NCI-H1694 treated with DMSO at 0.1 percent for 48 hours (cell line): ENCODE results near the gene SSH2.

Experiments
- DNase-seq: peaks from one replicate; lab custom pipeline; 2025; lab: John Stamatoyannopoulos, UW

Gene SSH2

DNA sequence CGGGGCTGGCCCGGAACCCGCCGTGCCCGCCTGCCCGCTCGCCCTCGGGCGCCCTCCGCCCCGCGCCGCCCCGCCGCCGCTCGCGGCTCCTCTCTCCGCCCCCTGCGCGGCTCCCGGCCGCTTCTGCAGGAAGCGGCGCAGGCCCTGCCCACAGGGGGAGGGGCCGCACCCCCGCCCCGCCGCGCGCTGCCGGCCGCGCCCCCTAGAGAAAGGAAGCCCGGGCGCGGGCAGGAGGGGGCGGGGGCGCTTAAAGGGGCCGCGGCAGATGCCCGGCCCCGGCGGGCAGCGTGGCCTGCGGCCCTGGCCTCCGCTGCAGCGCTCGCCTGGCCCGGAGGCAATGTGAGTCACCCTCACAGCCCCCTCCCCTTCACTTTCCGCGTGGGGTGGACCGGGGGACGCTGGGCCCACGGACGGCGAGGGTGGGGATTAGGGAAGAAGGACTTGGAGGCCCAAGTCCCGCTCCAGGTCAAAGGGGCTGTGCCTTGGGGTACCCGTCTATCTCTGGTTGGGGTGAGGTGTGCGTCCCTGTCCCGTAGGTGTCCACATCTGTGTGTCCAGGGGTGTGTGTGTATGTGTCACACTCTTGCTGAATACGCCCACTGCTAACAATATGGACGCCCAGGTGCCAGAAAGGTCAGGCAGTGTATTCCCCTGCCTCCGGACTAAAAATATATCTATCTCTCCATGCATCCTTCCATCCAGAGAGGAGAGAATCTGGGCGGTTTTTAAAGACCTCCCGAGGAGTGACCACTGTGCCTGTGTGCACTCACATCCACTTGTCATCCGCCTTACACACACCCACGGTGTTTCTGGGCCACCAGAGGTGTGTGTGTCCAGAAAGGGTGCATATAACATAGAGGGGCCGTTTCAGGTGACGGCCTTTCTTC lies 340.3 kb downstream of the SSH2 start, which contains the start of gene GIT1:
Gene GIT1 (minus strand): TSS at position 125 of the 887 bp plus-strand sequence. CDS start 270 bp downstream, outside the sequence.
- peak; percentile 65 for DNase-seq

DNA sequence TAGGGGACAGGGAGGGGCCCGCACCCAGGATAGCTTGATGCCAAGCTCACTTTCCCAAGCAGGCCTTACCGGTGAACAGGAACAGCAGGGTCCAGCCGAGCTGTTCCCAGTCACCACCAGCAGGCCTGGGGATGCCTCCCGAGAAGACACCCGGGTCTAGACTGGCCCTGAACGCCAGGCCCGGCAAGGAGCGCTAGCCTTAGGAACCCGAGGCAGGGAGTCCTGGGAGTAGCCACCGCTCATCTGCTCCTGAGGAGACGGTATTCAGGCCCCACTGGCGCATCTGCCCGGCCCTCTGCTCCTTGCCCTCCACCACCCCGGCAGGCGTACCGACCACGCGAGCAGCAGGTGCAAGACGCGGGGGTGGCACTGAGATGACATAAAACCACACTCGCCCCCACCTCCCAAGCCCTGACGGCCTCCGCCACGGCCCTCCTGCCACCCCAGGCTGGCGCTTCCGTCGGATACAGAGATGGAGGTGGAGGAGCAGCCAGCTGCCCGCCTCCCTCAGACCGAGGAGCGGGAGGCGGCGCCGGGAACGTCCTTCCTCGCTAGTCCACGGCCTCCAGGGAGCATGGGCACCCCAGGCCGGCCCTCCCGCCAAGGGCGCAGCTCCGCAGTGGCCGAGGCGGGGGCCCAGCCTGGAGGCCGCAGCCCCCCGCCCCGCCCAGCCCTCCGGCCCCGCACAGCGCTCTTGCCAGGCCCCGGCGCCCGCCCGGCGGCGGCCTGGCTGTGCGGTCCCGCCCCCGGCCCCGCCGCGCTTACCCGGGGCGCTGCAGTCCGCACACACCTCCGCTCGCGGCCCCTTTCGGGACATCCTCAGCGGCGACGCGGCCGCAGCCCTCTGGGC lies 341.2 kb downstream of the SSH2 start:
- DNase-seq, result no peak

DNA sequence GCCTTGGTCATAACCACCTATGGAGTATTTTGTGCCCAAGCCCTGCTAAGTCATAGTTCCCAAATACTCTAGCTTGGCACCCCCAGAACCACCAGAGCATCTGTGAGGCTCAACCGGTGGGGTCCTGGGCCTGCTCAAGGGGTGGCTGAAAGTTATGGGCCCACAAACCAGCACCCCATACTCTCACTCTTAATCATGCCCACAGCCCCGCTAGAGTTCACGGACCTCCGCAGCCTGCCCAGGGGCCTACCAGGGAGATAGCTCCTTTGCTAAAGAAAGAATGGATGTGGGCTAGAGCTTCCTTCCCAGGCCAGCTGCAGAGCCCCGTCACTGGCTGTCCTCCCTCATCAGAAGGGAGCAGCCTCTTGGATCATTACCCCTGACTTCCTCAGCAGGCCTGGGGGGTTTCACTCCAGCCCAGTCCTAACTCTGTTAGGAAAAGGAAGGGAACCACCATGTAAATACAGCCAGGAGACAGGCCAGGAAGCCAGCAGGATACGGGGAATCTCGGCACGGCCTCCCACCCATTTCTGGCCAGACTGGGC lies 341.9 kb downstream of the SSH2 start:
- no peak for DNase-seq

DNA sequence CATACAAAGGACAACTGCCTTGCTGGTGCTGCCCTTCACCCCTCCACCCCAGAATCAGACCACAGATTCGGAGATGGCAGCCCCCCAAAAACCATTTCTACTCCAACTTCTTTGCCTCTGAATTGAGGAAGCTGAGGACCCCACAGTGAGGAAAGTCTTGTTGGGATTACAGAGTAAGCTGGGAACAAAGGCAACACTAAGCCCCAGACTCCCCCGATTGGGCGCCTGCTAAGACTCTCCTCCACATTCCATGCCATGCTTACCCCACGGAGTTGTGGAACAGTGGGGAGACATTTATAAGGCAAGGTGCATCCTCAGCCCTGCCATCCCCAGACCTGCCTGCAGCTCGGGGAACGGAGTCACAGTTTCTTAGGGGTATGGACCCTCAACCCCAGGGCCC lies 342.4 kb downstream of the SSH2 start:
- DNase-seq, result no peak

DNA sequence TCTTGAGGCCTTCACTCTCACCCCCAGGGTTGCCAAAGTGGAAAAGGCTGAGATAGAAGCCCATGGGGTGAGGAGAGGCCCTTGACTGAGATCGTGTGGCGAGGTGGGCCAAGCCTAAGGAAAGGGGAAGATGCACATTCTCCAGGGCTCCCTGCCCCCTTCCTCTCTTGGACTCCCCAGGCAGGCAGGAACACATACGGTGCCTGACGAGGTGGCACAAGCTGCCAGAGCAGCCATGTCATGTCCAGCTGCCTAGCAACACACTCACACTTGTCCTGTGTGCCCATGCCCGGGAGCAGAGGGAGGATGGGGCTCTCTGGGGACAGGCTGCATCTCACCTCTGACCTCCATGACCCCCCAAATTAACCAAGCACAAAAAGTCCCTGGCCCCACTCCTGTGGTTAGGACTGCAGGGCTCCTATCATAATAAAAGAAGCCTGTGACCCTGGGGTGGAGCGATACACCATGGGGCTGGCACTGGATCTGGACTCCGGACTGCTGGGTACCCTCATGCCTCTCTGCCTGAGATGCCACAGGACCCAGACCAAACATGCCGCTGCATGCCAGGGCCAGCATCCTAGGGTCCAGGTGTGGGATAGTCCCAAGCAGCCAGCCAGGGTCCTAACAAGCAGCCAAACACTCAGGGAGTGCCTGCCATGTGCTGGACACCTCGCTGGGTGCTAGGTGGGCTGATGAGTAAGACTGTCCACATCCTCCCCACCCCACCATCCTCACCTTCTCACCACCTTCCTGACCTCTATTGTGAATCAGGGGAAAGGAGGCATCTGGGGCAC lies 343.2 kb downstream of the SSH2 start:
- no peak for DNase-seq

DNA sequence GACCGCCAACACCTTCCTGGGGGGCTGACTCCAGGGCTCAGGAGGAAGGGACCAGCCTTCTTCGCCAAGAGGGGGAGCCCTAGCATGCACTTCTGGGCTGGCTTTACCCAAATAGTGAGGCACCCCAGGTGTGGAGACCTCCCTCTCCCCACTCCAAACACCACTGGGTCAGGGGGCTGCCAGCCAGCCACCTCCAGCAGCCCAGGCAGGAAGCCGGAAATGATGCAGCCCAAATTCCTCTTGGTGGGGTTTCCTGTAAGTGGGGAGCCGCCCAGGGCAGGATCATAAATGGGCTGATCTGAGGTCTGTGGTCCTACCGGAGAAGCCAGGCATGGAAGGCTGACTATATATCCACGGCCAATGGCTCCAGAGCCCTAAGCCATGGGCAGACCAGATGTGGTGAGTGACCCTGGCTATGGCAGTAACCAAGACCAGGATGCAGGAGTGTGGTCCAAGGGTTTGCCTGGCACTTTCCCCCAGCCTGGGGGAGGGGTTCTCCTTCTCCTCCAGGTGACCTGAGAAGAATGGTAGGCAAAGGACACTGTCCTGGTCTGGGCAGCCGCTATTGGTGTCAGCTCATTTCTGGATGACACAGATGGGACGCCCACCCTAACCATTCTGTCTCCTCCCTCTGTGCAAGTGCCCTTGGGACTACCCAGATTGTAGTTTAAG lies 344.8 kb downstream of the SSH2 start:
- no peak for DNase-seq

DNA sequence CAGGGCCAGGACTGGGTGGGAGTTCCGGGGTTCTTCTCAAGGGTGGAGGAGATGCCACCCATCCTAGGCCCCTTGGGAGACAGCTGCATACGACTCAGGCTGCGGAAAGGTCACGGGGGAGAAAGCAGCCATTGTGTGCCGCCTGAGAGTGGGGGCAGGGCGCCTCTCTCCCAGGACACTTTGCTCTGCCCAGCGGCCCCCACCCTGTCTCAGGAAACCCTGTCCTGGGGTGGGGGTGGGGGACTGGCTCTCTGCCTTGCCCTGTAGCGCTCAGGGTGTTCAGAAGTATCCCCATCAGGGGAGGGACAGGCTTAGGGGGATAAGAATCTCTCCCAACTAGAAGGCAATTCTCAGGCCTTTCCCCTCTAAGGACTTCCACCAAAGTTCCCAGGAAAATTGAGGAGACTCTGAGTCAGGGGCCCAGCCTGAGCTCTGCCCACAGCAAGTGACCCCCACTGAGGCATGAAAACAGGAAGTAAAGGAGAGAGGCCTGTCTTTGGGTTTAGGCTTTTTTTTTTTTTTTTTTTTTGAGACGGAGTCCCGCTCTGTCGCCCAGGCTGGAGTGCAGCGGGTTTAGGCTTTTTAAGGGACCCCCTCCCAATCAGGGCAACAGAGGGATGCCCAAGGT lies 345.5 kb downstream of the SSH2 start:
- DNase-seq, result no peak

DNA sequence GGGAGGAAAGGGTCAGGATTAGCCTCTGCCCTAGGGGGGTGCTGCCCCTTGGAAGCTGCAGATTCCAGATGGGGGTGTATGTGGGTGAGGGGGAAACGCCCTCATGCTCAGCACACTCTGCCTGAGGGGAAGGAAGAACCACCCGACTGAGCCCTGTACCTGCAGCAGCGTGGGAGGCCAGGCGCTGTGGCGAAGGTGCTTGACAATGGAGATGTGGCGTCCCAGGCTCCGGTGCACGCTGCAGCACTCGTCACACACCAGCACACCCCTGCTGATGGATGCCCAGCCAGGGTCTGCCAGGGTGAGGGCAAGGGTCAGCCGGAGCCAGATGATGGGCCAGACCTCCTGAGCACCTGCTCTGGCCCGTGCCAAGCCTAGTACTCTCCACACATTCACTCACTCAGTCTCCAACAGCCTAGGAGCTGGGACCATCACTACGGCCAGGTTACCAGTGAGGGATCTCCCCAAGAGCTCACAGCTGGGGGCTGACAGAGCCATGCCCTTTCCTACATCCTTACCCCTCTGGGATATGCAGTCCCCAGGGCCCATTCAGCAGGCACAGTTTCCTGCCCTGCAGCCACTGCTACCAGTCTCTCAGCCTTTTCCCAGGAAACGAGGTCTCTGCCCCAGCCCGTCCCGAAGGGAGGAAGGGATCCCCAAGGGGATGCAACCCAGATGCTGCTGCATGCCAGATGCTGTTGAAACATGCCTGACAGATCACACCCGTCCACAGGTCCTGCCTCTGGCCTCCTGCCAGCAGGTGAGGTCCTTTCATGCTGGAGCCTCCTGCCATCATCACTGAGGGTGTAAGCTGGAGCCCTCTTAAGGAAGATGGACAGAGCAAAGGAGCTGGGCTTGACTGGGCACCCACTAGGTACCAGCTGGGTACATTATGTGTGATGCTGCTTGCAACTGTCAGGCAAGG lies 346.4 kb downstream of the SSH2 start:
- DNase-seq, result peak; percentile 59

DNA sequence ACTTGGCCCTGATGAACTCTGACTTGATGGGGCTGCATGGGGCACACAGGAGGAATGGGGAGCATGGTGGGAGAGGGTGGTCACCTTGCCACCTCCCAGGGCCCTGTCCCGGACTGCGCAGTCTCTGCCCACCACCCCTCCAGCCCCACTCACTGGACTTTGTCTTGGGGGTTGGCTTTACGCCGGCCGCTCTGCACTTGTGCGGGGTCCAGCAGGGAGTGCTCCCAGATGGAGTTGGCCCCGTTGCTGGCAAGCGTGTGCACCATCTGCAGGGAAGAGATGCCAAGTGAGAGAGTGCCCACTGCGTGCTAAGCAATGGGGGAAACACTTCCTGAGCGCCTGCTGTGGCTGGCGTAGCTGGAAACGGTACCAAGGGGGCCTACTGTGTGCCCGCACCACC lies 347.3 kb downstream of the SSH2 start:
- peak; percentile 81 for DNase-seq

DNA sequence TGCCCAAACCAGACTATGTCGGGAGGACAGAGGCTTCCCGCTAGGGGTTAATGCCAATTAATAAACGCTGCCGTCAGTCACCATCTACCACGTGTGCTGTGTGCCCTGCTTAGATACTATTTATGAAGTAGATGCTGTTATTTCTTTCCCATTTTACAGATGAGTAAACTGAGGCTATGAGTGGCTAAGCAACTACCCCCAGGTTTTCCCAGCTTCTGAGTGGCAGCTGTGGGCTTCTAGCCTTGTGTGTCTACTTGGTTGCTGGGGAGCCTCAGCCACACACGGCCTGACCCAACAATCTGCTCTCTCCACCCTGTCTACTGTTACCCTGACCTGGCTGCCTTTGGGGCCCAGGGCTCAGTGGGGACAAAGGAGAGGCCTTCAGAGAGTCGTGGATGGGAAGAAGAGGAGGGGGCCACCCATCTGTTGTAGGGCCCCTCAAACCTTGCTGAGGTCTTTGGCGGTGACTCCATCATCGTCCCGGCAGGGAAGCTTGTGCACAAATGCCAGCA lies 347.7 kb downstream of the SSH2 start:
- peak; percentile 62 for DNase-seq

DNA sequence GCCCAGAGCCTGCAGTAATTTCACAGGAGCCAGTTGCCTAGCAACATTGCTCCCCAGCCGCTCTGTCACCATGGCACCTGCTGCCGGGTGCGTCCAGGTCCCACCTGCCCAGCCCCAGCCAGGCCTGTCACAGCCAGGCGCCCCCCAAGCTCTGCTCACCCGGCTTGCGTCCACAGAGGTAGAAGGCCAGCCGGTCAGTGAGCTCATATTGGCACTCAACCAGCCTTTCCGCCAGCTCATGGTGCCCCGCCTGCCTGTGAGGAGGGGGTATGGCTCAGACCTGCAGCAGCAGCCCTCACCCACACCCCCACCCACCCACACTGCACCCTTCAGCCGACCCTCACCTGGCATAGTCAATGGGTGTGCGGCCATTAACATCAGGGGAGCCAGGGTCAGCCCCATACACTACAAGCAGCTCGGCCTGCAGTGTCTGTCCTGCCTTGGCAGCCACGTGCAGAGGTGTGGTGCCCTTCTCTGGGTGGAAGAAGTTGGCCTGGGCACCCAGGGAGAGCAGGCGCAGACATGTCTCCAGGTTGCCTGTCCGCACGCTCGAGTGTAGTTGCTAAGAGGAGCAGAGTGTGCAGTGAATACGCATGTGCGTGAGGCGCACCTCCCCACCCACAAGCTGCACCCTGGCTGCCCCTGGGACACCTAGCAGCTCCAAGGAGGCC lies 348.3 kb downstream of the SSH2 start:
- DNase-seq, result peak; percentile 23

DNA sequence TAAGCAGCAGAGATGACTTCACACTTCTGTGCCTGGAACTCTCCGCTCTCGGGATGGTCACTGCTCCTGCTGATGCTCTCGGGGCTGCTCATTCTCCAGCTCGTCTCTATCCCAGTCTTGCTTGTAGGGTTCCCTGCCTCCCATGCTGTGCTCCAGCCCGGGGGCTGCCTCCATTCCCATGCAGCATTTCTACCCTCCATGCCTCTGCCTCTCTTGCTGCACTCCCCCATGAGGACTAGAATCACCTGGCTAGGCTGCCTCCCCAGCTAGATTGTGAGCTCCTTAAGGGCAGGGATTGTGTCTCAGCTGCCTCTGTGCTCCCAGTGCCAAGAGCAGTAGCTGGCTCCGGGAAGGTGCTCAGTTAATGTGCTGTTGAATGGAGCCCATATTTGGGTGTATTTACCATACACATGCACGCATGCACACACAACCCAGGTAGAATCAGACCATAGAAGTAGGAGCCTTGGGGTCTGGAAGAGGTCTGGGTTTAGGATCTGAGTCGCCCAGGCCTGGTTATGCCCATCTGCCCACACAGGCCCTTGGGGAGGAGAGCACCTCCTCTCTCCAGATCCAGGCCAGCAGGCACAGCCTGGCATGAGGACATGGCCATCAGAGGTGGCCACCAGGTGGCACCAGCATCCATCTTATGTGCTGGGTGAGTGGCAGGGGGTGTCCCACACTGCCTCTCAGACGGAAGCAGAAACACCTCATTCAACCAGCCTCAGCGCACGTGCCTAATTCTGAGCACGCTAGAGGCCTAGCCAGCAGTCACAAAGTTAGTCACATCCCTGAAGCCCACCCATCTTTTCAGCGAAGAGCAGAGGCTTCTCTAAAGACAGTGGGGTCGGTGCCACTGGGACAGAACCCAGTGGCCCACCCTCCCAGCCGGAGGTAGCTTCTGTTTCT lies 349.9 kb downstream of the SSH2 start:
- peak; percentile 90 for DNase-seq

DNA sequence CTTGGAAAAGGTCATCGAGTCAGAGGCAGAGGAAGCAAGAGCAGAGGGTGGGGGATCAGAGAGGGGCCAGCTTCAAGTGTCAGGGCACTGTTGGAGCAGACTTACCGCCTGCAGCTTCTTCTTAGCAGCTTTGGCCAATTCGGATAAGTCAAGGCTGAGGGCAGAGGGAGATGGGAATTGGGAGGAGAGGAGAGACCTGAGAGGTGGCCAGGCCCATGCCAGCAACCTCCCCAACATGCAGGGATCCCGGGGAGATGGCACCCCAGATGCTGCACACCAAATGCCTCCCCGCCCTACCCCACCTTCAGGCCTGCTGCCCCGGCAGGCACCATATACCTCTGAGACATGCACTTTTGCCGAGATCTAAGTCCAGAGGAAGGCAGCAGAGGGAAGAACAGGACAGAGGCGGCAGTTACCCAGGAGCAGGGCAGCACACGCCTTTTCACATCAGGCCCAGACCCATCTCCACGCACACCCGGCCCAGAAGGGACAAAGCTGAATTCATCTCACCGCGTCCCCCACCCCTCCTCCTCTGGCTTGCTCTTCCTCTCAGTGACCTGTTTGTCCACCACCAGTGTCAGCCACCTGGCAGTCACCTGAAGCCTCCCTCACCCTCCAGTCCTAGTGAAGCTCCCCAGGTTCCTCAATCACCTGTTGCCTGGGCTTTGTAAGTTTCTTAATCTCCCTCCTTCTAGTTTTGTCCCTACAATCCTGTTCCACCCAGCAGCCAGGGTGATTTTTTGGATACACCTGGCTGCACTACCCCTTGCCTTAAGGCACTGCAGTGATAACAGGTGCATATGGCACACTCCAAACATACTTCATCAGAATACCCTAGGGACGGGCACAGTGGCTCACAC lies 351.2 kb downstream of the SSH2 start:
- DNase-seq, result no peak

DNA sequence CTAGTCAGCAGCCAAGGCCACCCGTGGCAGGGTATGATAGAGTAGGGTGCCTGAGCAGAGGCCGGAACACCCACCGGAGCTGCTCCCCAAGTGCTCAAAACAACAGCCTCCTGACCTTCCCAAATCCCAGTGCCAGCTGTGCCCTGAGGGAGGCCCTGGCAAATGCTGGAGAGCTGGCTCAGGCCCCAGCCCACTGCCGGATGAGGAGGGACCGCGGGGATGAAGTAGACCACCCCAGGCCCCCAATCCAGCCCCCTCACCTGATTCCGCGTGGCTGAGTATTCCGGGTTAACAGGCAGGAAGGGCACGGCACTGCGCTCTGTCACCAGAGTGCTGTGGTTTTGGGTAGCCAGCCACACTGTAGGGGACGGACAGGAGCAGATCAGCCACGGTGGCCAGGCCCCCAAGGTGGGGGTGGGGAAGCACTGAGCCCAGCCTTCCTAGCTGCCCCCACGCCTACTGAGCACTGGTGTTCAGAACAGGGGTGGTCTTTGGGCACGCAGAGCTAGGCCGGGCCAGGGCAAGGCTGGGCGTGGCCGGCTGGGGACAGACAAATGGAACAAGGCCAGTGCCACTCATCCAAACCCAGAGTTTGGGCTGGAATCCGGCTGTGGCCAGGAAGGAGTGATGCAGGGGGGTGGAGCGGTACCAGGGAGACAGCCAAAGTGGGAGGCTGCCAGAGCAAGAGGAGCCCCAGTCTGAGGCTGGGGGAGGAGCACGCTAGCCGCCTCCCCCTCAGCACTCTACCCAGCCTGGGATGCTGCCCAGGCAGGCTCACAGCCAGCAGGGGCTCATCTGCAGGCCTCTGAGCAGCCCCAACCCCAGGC lies 352.4 kb downstream of the SSH2 start:
- peak; percentile 23 for DNase-seq

DNA sequence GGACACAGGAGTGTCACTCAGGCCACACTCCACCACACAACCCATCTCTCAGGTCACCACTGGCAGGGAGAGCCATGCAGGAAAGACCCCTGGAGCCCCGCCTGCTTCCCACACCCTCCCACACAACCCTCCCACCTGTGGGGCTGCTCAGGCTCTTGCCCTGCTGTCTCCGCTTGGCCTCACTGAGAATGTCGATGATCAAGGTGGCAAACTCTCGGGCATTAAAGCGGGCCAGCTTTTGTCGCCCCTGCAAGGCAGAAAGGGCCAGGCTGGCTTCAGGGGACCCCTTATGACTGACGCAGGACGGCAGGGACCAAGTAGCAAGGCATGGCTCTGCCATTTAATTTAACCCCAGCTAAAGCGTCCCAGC lies 353.0 kb downstream of the SSH2 start:
- DNase-seq, result no peak
